HuH-7 (cell line): ENCODE results near the gene OVCH2.
A peak's percentile ranks its signal among the peaks of the same experiment; 100 is the strongest.
"Not testable (repeated sequence)": the region's sequence is repeated elsewhere in the genome, so short reads cannot be mapped to it uniquely, and the experiment has no call there.

Source experiments
- DNase-seq: peaks from one replicate; pipeline ENCODE4 v3.0.0; 2011; ENCODE audit warnings: low spot score

The OVCH2 gene, protein sequence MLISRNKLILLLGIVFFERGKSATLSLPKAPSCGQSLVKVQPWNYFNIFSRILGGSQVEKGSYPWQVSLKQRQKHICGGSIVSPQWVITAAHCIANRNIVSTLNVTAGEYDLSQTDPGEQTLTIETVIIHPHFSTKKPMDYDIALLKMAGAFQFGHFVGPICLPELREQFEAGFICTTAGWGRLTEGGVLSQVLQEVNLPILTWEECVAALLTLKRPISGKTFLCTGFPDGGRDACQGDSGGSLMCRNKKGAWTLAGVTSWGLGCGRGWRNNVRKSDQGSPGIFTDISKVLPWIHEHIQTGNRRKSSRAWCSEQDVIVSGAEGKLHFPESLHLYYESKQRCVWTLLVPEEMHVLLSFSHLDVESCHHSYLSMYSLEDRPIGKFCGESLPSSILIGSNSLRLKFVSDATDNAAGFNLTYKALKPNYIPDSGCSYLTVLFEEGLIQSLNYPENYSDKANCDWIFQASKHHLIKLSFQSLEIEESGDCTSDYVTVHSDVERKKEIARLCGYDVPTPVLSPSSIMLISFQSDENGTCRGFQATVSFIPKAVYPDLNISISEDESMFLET

DNA sequence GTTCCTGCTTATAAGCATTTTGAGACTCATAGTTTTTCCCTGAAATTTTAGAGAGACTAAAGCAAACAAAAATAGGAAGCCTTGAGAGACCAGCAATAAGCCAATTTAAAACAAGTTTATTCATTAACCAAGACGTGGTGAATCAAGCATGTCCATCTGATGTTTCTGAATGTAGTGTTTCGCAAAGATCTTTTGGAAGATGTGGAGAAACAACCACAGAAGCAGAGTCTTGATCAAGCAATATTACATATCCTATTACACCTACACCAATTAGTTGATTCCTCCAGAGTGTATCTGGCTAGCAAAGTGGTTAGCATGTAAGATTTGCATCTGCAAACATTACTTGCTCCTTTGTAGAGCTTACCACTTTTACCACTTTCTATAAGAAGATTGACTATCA lies at the start of gene OVCH2:
Gene OVCH2, minus strand, starts transcription at position 101 of the 400 bp plus-strand sequence. Its CDS starts 83 bp downstream, at position 18.
- DNase-seq: no peak

- DNase-seq: no peak
Observed at GRCh38 chr11:7749456-7749855, 43.2 kb upstream of the OVCH2 start.

DNA sequence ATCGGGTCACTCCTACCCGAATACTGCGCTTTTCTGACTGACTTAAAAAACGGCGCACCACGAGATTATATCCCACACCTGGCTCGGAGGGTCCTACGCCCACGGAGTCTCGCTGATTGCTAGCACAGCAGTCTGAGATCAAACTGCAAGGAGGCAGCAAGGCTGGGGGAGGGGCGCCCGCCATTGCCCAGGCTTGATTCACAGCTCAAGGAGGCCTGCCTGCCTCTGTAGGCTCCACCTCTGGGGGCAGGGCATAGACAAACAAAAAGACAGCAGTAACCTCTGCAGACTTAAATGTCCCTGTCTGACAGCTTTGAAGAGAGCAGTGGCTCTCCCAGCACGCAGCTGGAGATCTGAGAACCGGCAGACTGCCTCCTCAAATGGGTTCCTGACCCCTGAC lies 28.5 kb upstream of the OVCH2 start:
- not testable (repeated sequence) for DNase-seq

GRCh38 chr11:7714786-7715185 lies 8.5 kb upstream of the OVCH2 start:
- no peak for DNase-seq

DNA sequence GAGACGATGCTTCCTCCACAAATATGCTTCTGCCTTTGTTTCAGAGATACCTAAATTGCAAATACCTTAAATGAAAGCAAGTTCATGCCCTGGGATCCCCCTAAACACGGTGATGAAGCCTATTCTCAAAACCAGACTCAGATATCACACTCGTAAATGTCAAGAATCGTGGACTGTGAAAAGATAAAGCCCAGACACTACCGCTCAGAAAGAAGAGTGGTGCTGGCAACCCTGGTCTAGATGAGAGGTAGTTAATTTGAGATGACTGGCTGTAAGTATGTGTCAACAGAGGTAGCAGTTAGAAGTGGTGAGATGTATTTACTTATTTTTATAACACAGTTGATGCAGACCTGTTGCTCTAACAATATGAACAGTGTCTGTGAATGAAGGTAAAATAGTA lies 2.5 kb downstream of the OVCH2 start:
- DNase-seq: no peak

- DNase-seq: no peak
Observed at GRCh38 chr11:7696424-7696823, 9.9 kb downstream of the OVCH2 start.

DNA sequence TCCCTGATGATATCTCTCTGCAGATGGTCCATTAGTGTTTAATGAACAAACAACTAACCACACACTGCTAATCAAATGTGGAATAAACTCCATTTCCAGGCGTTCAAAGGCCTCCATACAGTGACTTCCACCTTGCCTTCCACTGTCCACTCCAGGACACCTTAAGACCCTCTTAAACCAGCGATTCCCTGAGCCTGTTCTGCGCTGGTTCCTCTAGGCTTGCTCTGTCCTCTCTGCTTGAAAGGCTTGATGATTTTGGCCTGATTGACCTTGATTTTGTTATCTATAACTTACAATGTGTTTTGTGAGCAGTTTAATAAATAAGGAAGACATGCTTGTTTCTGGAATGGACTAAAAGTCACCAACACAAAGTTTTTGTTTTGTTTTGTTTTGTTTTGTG lies 12.0 kb downstream of the OVCH2 start:
- DNase-seq: no peak

DNA sequence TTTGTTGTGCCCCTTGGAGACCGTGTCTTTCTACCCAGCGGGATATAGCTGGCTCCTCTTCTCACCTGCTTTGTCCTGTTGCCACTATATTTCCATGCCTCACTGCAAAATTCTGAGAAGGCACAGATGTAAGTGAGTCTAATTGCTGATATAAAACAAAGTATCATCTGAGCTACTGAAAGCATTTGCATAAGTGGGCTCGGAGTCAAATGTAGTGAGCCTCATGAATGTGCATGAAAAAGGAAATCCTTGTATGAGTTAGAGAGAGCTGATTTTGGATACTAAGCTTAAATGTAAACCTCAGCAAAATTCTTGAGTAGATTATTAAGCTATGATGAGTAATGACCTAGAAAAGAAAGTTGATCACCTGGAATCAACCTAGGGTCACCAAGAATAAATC lies 13.9 kb downstream of the OVCH2 start:
- no peak for DNase-seq

DNA sequence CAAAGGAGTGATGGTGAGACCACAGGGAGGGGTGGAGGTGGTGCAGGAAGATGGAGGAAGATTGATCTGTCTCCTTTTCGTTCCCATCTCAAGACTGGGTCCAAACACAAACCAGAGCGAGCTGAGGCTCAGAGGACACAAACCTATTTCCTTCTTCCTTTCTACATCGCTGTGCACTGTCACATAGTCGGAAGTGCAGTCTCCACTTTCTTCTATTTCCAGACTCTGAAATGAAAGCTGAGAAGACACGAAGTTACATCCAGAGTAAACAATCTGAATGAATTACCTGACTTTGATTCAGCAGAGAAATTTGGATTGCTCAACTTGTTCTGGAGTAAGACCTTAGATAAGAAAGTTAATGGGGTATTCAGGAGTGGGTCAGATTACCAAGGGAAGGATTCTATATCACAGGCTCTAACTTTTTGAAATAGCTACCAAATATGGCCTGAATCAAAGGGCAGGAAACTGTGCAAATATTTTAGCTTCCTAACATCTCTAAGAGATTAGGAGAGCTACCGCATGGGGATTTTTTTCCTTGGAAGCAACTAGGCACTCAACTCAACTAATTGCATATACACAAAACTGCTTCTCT lies 14.4 kb downstream of the OVCH2 start:
- DNase-seq: no peak

GRCh38 chr11:7690648-7691047 lies 15.6 kb downstream of the OVCH2 start:
- DNase-seq: no peak

DNA sequence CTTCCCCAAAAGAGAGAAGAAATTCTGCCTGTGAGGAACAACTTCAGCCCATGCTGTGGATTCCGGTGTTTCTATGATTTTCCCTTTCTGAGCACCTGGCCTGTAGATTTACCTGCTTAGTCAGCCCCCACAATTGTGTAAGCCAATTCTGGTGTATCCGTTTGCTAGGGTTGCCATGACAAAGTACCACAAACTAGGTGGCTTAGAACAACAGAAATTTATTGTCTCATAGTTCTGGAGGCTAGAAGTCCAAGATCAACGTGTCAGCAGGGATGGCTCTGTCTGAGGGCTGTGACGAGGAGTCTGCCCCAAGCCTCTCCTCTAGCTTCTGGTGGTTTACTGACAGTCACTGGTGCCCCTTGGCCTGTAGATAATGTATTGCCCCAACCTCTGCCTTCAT lies 17.0 kb downstream of the OVCH2 start:
- DNase-seq: no peak

DNA sequence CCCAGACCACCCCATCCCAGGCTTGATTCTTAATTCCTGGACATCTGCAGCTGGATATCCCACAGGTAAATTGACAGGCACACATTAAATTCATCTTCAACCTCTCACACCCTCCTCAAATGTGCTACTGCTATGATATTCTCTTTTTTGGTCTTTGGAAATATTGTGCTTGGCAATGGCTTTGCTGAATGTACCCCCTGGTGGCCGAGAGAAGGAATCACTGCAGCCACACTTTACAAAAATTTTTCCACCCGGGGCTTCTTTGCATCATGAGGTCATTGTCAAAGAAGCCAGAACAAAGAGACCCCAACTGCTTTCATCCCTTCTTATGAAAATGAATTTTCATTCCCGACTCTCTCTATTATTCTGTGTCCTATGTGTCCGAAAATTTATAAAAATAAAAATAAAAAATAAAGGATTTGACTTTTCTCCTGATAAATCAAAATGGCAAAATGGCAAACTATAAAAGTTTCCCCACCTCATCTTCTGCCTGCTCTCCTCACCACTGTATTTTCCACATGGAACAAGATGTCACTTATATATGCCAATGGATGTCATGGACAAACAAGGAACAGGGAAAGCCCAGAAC lies 17.9 kb downstream of the OVCH2 start:
- DNase-seq: peak; percentile 39

DNA sequence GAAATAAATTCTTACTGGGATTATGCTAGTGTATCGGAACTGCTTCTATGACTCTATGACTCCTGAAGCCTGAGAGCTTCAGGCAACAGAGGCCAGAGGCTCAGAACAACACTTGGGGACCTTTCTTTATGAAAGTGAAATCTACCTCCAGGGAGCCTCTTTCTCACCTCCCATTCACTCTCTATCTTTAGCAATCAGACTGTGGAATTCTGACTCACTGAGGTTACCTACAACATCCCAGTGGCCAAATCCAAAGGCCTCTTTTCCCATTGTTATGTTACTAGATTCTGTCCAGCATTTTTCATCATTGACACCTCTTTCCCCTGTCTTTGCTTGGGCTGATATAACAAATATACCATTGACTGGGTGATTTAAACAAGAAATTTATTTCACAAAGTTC lies 18.9 kb downstream of the OVCH2 start:
- no peak for DNase-seq

- no peak for DNase-seq
Observed at GRCh38 chr11:7686761-7687160, 19.5 kb downstream of the OVCH2 start.

DNA sequence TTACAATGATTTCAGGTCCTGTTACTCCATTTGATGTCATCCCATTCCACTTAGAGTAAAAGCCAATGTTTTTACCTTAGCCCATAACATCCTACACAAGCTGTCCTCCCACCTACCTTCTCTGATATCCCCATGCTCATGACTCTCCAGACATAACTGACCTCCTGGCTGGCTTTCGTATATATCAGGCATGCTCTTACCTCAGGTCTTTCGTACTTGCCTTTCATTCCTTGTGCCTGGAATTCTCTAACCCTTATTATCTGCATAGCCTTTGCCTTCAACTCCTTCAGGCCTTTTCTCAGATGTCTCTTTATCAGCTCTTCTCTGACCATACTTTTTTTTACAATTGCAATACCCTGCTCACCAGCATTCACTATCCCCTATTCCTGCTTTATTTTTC lies 22.7 kb downstream of the OVCH2 start:
- DNase-seq: no peak

DNA sequence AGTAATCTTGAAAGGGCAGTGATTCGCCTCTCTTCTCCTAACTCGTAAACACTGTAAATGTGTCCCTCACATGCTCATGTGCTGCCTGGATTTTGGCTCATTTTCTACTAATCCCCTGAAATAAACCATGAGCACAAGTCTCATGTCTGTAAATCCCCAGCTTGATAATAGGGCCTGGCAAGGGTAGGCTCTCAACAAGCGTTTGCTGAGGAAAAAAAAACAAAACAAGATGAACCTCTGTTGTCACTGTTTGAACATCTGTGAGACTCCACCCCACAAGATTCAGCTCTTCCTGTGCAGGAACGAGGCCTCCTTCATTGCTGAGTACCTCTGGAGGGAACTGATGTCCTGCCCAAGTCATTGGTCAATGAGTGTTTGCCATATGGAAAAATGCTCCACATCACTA lies 28.5 kb downstream of the OVCH2 start:
- DNase-seq: no peak

- DNase-seq: no peak
Observed at GRCh38 chr11:7677071-7677470, 29.2 kb downstream of the OVCH2 start.

GRCh38 chr11:7675631-7676030 lies 30.6 kb downstream of the OVCH2 start:
- DNase-seq: no peak

DNA sequence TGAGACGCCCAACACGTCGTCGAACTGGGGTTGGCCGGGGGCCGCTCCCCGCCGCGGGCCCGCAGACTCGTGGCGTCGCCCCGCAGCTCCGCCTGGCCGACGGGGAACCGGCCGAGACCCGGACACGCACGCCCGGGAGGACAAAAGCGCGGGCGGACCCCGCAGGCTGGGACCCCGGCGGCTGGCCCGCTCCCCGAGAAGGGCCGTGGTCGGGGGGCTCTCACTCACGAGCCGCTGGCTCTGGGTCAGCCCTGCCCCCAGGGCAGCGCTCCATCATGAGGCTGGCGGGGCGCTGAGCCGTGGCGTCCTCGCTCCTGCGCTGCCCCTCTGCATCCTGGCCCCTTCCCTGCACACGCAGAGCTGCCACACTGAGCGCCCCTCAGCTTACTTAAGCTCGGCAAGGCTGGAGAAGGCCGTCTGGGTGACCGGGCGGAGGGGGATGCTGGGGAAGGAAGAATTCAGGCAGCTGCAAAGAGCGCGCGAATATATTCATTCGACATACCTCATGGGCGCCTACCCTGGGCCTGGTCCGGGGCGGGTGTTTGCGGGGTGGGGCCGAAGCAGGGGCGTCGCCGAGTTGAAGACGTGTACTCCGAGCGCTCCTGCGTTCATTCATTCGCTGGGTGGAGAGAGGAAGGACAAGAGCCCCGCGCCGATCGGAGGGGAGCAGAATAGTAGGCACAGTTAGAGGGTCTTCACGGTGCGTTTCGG lies 32.4 kb downstream of the OVCH2 start:
- DNase-seq: peak; percentile 69

DNA sequence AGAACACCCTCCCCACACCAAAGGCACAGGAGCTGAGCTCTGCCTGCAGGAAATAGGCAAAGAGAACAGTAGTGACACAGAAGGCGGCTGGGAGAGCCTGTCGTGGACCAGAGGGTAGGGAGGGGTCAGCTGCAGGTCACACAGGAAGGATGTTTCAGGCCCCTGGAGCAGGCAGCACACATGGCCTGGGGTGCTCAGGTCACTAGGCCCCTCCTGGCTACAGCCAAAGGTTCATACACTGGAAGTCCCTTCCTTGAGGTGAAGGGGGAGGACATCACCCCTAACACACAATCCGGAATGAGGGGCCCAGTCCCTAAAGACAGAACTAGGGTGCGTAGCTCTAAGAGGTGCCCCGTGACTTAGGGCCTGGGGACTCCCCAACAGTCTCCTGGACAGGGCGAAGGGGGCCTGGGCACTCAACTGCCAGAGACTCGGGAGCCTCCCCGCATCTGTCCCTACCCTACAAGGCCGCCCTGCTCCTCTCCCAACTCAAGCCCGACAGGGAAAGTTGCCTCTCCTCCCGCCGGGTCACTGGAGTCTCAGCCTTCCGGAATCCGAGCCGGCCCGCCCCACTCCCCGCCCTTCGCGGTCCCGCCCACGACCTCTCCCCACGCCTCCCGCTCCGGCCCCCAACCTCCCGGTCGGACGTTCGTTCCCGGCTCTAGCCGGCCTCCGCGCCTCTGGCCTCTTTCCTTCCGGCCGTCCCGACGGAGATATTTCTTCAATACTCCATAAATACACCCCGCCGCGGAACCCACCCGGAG lies 33.1 kb downstream of the OVCH2 start, which contains the start of gene CYB5R2:
Gene CYB5R2, minus strand, starts transcription at position 541 of the 764 bp plus-strand sequence. CDS start 675 bp downstream, outside the sequence.
- DNase-seq: peak; percentile 77

DNA sequence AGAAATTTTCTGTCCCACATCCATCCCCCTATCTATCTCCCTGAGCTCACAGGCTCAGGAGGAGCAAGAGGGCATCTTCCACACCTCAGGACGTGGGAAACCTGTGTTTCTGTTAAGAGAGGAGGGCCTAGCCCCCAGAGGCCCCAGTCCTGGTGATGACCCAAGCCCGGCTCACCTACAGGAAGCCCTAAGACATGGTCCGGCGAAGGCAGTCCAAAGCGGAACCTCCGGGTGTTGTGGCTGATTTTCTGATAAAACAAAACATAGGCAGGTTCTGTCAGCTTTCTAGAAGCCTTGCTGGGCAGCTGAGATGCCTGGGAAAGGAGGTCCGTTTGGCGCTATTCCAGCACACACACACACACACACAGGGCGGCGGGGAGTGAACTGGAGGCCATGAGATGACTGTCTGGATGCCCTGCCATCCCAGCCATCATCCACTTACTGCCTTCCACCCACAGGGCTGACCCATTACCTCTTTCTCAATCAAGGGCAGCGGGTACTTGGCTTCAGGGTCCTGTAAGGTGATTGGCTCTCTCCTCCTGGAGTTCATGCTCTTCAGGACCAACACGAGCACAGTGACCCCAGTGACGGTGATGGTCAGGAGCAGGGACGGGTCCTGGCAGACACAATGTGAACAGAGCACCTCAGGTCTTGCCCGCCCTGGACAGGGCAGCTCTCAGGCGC lies 33.9 kb downstream of the OVCH2 start:
- no peak for DNase-seq
